A673 (cell line): Measurements from ENCODE around the gene ZNF540.

Experiments
- CTCF ChIP-seq: fragments of 300-800, 200-600 bp; sonication (generic); conservative IDR thresholded peaks from 2 replicates; pipeline ENCODE4 v1.5.1; 2017; ENCODE audit warnings: low read depth, mild to moderate bottlenecking, antibody characterized with exemption, low read length, moderate library complexity, mixed read lengths
- EZH2 ChIP-seq: fragments of 200-600 bp; sonication (generic); IDR thresholded peaks from 2 replicates; pipeline ENCODE4 v1.6.1; 2017; ENCODE audit warnings: borderline replicate concordance, low read depth, mild to moderate bottlenecking, mixed read lengths, antibody characterized with exemption, low read length; ENCODE audit not compliant: poor library complexity, severe bottlenecking

DNA sequence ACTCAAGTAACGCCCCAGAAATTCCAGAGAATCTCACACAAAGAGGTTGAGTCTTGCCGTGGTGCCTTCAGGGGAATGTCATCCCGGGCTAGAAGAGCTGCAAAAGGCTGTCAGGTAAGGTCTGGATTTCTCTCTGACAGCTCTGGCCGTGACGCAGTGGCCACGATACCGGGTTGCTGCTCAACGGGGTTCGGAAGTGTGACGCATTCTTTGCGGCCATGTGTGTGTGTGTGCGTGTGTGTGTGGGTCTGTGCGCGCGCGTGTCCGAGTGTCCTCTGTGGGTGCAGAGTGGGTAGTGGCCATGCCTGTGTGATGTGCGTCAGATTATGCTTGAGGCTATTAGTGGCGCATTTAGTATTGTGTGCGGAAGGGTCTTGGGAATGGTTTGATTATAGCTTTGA, 306 bp downstream of the ZNF540 start:
- TF ChIP-seq CTCF, result no peak
- TF ChIP-seq EZH2, result no peak
